NCI-H460 (cell line): Measurements from ENCODE around the gene TRIML2. TPM values are rescaled to one million over a fixed set of nuclear protein-coding genes. Genes with fewer than 3 reads are reported as not detected.
A peak's percentile ranks its signal among the peaks of the same experiment; 100 is the strongest.
"Not testable (repeated sequence)": the region's sequence is repeated elsewhere in the genome, so short reads cannot be mapped to it uniquely, and the experiment has no call there.

Source experiments
- DNase-seq: peaks from one replicate; pipeline ENCODE4 v3.0.0-alpha.2; 2016; ENCODE audit warnings: low read depth; ENCODE audit errors: extremely low read depth
- small RNA-seq, 2 experiments: library from RNA; depleted of rRNA; stranded (forward); fragments of <200 nt; gene quantifications; one replicate each; pipeline ENCODE3, GENCODE V24; 2014
- total RNA-seq: library from RNA; depleted of rRNA; stranded (reverse); fragments of >200 nt; shearing (Covaris generic); gene quantifications from 2 replicates; pipeline ENCODE4 v1.2.3, GENCODE V29; 2014; rRNA removed

Gene TRIML2
- total RNA-seq, 1 experiment from 2014 or later: 56.7 TPM

DNA sequence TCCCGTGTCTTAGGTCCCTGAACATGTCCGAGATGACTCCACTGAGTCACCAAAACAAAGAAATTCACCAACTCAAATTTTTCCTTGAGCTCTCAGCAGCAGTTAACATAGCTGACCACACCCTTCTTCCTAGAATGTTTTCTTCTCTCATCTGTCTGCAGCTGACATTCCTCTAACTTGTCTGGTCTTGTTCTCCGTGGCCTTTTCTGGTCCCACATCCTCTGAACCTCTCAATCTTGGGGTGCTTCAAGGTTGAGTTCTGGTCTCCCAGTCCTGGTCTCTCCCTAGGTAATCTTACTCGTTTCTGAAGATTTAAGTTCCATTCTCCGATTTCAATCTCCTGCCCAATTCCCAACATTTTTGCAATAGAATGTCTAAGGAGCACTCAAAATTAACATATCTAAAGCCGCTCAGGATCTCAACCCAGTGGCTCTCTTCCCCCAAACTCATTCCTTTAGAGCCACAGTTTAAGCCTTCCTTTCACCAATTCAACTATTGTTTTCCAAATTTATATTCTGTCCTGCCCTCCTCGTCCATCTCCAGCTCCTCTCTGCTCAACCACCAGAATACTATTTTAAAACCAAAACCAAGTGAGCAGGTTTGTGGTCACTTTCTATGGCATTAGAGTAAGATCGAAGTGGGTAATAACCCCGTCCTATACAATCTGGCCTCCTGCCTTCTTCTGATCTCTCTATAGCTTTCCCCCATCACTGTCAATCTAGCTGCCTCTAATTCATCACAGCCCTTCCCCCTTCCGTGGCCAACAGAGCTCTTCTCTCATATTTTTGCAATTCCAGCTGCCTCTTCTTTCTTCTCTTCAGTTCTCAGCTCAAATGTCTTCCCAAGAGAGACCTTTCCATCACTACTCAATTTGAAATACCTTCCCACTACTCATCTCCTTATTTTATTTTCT is 1.2 kb downstream of the TRIML2 start:
- peak; percentile 32 for DNase-seq

DNA sequence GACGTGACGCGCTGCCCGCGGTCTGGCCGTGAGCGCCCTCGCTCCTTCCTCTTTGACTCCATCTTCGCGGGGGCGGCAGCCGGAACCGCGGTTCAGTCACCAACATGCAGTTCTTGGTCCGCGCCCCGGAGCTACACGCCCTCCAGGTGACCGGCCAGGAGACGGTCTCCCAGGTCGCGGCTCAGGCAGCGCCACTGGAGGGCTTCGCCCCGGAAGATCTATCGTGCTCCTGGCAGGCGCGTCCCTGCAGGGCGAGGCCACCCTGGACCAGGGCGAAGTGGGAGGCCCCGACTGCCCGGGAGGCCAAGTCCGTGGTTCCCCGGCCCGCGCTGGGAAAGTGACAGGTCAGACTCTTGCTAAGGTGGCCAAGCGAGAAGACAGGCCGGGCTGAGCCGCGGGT is 2.9 kb downstream of the TRIML2 start:
- DNase-seq: no peak

DNA sequence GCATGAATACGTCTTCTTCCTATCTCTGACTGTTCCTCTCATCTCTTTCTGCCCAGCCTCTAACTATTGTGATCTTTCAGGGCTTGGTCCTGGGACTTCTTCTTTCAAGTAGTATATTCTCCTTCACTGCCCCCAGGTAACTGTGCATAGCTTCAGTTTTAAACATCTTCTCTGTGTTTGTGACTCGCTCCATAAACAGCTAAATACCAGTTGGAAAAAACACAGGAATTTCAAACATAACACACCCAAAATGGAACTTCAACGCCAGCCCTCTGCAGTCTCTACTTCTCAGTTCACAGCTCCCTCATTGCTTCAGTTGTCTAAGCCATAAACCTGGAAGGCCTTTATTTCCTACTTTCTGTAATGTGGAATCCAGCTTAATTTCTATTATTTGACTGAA is 16.6 kb downstream of the TRIML2 start:
- no peak for DNase-seq

DNA sequence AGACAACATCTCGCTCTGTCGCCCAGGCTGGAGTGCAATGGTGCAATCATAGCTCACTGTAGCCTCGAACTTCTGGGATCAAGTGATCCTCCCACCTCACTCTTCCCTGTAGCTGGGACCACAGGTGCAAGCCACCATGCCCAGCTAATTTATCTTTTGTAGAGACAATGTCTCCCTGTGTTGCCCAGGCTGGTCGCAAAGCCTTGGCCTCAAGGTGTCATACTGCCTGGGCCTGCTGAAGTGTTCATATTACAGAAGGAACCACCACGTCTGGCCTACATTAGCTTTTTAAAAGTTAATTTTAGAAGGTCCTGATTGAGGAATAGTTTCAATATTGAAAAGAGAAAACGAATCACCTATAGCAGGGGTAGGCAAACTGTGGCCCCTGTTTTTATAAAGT is 22.5 kb downstream of the TRIML2 start:
- no peak for DNase-seq

DNA sequence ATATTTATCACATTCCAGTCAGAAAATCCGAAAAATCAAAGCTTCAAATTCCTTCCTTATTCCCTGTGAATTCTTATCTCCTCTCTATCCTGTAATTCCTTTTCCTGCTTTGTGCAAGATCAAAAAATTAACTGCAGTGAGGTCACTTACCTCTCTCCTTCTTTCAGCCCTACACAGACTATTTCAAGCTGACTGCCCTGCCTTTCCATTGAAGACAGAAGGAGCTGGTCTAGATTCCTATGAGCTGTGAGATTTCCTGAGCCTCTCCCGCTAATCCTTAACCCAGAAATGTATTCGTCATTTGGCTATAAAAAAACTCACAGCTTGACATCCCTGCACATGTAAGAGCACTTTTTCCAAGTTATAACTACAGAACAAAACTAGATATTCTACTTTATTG is 26.6 kb downstream of the TRIML2 start:
- no peak for DNase-seq

DNA sequence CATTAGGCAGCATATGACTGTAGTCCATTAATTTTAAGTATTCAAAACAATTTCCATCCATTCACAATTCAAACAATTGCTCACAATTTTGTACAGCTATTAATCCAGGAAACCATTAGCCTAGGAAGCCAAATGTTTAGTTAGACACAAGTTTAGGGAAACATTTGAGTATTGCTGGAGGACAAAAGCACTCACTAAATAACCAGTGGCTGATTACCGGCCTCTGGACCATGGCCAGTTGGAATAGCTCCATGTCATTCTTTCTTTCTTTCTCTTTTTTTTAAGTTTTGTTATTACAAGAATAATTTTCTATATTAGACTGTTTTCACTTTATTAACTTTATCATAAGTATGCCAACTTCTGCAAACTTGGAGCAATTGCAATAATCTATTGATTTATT is 31.3 kb downstream of the TRIML2 start:
- no peak for DNase-seq

DNA sequence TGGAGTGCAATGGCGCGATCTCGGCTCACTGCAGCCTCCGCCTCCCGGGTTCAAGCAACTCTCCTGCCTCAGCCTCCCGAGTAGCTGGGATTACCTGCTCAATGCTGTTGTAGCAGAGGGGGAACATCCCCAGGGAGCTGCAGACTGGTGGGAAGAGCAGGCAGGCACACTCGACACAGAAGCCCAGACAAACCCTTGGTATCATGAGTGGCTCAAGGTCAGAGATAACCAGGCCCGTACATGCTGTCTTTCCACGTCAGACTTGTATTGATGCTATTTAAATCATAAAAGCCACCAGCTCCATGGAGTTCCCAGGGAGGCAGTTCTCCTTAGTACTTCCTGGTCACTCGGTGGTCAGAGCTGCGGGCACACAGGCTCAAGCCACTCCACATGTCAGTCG is 33.2 kb downstream of the TRIML2 start:
- no peak for DNase-seq

DNA sequence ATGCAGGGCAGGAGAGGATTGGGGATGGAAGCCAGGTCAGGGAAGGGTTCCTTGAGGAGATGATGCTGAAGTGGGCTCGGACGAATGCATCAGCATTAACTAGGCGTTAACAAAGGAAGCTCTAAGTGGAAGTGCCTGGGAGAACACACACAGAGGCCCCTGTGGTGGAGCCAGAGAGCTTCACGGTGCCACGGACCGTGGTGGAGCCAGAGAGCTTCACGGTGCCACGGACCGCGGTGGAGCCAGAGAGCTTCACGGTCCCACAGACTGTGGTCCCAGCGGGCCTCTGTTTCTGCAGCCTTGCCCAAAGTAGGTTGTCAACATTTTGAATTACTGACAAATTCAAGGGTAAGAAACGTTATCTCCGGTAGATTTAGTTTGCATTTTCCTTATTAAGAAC is 48.3 kb downstream of the TRIML2 start:
- DNase-seq: no peak

DNA sequence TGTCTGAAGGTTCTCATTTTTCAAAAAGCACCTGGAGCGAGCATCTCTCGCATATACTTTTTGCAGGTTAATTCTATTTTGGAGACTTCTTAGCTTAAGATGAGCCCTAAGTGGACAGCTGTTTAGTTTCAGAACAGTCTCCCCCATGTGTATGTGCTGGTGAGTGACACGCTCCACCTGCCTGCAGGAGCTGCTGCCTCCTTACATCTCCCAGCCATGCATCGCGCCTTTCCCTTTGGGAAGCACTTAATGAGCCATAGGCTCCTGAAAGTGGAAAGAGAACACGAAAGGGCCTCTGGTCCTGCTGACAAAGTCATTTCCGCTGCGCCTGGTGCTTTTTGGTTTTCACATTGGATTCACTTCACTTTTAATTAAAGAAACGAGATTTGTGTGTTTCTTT is 56.1 kb downstream of the TRIML2 start:
- DNase-seq: no peak

DNA sequence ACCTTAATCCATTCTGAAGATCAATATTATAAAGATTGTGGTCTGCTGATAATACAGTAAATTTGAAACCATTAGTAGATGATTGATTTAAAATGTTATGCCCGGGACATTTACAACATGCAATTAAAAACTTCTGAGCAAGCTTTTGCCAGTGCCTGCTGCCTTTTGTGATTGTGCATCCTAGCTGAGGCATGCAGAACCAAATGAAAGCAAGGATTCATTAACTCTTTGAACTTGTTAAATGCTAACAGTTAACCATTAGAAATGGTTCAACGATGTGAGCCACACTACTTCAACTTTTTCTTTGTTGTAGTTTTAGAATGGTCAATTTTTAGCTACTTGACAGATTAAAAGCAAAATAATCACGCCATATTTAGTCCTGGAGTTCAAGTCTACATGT is 62.7 kb downstream of the TRIML2 start:
- no peak for DNase-seq

DNA sequence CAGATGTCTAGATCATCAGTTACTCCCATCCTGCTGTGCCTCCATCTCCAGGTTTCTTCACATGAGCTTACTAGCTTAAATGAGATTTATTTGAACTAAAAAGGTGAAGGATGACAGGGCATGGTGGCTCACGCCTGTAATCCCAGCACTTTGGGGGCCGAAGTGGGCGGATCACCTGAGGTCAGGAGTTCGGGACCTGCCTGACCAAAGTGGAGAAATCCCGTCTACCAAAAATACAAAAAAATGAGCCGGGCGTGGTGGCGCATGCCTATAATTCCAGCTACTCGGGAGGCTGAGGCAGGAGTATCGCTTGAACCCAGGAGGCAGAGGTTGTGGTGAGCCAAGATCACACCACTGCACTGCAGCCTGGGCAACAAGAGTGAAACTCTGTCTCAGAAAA is 63.9 kb downstream of the TRIML2 start:
- not testable (repeated sequence) for DNase-seq

DNA sequence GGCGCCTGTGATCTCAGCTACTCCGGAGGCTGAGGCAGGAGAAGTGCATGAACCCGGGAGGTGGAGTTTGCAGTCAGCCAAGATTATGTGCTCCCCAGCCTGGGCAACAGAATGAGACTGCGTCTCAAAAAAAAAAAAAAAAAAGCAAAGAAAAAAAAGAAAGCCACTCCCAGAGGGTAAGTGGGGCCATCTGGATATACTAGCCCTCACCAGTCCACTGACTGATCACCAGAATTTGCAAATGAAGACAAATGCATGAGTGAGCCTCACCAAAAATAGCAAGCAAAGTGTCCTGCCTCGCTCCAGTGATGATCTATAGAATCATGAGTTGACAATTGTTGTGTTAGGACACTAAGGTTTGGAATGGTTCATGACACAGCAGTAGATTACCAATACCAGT is 66.2 kb downstream of the TRIML2 start:
- DNase-seq: no peak

DNA sequence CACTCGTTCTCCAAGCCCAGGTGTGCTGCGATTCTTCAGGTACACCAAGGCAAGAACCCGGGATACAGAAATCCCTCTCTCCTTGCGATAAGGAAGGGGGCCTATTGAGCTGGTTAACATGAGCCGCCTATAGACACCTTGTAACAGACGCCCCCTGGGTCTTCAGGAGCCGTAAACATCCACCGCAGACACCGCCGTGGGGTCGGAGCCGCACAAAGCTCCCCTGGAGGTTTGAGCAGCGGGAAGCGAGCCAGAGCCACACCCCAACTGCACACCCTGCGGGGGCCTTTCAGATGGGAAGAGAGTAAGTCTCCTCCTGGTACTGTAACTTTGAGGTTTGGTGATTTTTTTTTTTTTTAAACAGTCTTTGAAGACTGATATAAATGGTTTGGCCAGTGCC is 67.2 kb downstream of the TRIML2 start:
- DNase-seq: no peak

DNA sequence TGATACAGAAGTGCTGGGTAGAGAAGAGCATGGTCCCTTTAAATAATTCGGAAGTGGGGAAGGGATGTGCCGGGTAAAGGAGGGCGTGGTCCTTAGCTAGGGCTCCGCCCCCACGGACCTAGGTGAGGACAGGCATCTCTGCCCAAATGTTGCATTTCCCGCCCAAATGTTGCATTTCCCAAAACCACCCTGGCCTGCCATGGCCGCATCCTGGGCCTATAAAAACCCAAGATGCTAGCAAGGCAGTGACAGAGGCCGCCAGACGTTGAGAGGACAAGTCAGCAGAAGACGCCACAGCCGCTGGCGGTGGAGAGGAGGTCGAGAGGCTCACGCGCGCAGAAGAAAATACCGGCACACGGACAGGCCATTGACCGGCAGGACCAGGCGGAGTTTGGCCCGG is 67.7 kb downstream of the TRIML2 start:
- no peak for DNase-seq

Small RNAs within 50 kb of the gene (small RNA-seq; reads per million reads assigned to genes)
- 0 reads per million in 2 experiments for gene RNU6-173P

Other genes starting within 250 kb of the TRIML2 start
- gene ZFP42, start 113.8 kb downstream of the TRIML2 start, total RNA-seq: 0.05 TPM in 1 of 2 replicates, not detected in the other
- gene TRIML1, start 29.8 kb upstream of the TRIML2 start, total RNA-seq: not detected in 2 replicates